Midbrain (tissue), 1 donor: ENCODE data around the gene RCOR2.

ENCODE experiments used
- DNase-seq: peaks from one replicate; lab custom pipeline; 2025; lab: John Stamatoyannopoulos, UW

The RCOR2 gene

GRCh38 chr11:63907063-63907462 lies 9.9 kb downstream of the RCOR2 start:
- no peak for DNase-seq

GRCh38 chr11:63906585-63906984 lies 10.4 kb downstream of the RCOR2 start:
- no peak for DNase-seq

GRCh38 chr11:63906087-63906486 lies 10.9 kb downstream of the RCOR2 start:
- DNase-seq = no peak

- no peak for DNase-seq
These were observed 11.8 kb downstream of the RCOR2 start for GRCh38 chr11:63905179-63905578.

GRCh38 chr11:63904743-63905142 lies 12.2 kb downstream of the RCOR2 start:
- no peak for DNase-seq

GRCh38 chr11:63903884-63904283 lies 13.1 kb downstream of the RCOR2 start:
- no peak for DNase-seq

- no peak for DNase-seq
These were observed 15.3 kb downstream of the RCOR2 start for GRCh38 chr11:63901660-63902059.

- no peak for DNase-seq
These were observed 19.4 kb downstream of the RCOR2 start for GRCh38 chr11:63897459-63898146.

- no peak for DNase-seq
These were observed 20.9 kb downstream of the RCOR2 start for GRCh38 chr11:63896071-63896470.

- no peak for DNase-seq
These were observed 23.6 kb downstream of the RCOR2 start for GRCh38 chr11:63893355-63893754.

- no peak for DNase-seq
These were observed 24.7 kb downstream of the RCOR2 start for GRCh38 chr11:63892228-63892627.

GRCh38 chr11:63890368-63890767 lies 26.6 kb downstream of the RCOR2 start:
- no peak for DNase-seq

- DNase-seq = no peak
These were observed 27.6 kb downstream of the RCOR2 start for GRCh38 chr11:63889344-63889743.

GRCh38 chr11:63888170-63889086 lies 28.5 kb downstream of the RCOR2 start:
- DNase-seq = no peak

GRCh38 chr11:63887386-63887999 lies 29.5 kb downstream of the RCOR2 start:
- no peak for DNase-seq

GRCh38 chr11:63884196-63884932 lies 32.6 kb downstream of the RCOR2 start:
- no peak for DNase-seq

GRCh38 chr11:63883791-63884190 lies 33.2 kb downstream of the RCOR2 start:
- no peak for DNase-seq

GRCh38 chr11:63882555-63883242 lies 34.3 kb downstream of the RCOR2 start:
- no peak for DNase-seq

- no peak for DNase-seq
These were observed 36.6 kb downstream of the RCOR2 start for GRCh38 chr11:63880403-63880790.

- no peak for DNase-seq
These were observed 37.2 kb downstream of the RCOR2 start for GRCh38 chr11:63879598-63880402.
